Measurements from ENCODE around the gene CTU2.

DNA sequence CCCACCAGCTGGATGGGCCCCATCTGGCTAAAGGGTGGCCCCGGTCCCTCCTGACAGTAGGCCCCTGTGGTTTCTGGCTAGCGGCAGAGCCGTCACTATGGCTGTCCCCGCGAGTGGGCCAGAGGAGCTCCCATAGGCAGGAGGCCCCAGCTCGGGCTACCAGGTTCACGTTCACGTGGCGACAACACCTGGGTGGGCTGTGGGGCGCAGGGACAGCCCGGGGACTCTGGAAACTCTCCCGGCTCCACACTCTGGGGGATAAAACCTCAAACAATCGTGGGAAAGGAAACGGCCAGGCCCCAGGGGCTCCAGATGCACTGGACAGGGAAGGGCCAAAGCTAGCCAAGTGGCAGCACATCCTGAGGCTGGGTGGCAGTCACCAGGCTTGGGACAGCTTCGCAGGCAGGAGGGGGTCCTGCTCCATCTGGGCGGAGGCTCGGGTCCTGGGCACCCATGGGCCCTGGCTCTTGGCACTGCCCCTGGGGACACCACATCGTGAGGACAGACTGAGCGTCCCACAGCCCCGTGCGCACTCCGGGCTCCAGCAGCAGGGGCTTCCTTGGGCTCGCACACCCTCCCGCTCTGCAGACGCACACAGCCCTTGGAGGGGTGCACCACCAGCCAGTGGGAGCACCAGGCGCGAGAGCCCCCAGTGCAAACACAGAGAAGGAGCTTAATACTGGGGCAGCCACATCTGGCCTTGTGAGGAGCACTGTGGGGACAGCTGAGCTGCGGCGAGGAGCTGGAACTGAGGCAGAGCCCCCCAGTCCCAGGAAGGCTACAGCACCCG is 4.5 kb upstream of the CTU2 start:
- TF ChIP-seq, protein P1, sequence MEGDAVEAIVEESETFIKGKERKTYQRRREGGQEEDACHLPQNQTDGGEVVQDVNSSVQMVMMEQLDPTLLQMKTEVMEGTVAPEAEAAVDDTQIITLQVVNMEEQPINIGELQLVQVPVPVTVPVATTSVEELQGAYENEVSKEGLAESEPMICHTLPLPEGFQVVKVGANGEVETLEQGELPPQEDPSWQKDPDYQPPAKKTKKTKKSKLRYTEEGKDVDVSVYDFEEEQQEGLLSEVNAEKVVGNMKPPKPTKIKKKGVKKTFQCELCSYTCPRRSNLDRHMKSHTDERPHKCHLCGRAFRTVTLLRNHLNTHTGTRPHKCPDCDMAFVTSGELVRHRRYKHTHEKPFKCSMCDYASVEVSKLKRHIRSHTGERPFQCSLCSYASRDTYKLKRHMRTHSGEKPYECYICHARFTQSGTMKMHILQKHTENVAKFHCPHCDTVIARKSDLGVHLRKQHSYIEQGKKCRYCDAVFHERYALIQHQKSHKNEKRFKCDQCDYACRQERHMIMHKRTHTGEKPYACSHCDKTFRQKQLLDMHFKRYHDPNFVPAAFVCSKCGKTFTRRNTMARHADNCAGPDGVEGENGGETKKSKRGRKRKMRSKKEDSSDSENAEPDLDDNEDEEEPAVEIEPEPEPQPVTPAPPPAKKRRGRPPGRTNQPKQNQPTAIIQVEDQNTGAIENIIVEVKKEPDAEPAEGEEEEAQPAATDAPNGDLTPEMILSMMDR (IDR thresholded peaks at IDR 0.05), result no peak
- TF ChIP-seq POLR2AphosphoS5 (IDR thresholded peaks at IDR 0.05), result no peak

Data from breast epithelium (tissue), 3 donors.